Neural progenitor cell (in vitro differentiated cells): Measurements from ENCODE around the gene PSENEN. TPM values are rescaled to one million over a fixed set of nuclear protein-coding genes. Genes with fewer than 3 reads are reported as not detected.

ENCODE experiments used
- DNase-seq: peaks from one replicate; pipeline ENCODE4 v3.0.0-alpha.2; 2016; ENCODE audit warnings: low spot score
- H2AFZ ChIP-seq: fragments of 200-600 bp; sonication (generic); replicated peaks from 2 replicates; pipeline ENCODE4 v1.6.1; 2016; ENCODE audit warnings: antibody characterized with exemption
- H3F3A ChIP-seq: fragments of 200-600 bp; sonication (generic); 2 replicates; pipeline ENCODE4 v1.6.1; 2016; ENCODE audit warnings: antibody characterized with exemption, low read depth
- H3K27ac ChIP-seq: fragments of 200-600 bp; sonication (generic); 2 replicates; pipeline ENCODE4 v1.5.1; 2016; ENCODE audit warnings: mild to moderate bottlenecking
- H3K27me3 ChIP-seq: fragments of 200-600 bp; sonication (generic); 2 replicates; pipeline ENCODE4 v1.6.1; 2016; ENCODE audit warnings: mild to moderate bottlenecking, moderate library complexity
- H3K36me3 ChIP-seq: fragments of 200-600 bp; sonication (generic); 2 replicates; pipeline ENCODE4 v1.5.1; 2016
- H3K4me1 ChIP-seq: fragments of 200-600 bp; sonication (generic); 2 replicates; pipeline ENCODE4 v1.6.1; 2016; ENCODE audit warnings: mixed run types
- H3K4me2 ChIP-seq: fragments of 200-600 bp; sonication (generic); 2 replicates; pipeline ENCODE4 v1.6.1; 2016
- H3K4me3 ChIP-seq: fragments of 200-600 bp; sonication (generic); 2 replicates; pipeline ENCODE4 v1.5.1; 2016
- H3K79me2 ChIP-seq: fragments of 200-600 bp; sonication (generic); 2 replicates; pipeline ENCODE4 v1.6.1; 2016; ENCODE audit warnings: low read depth
- H3K9ac ChIP-seq: fragments of 200-600 bp; sonication (generic); 2 replicates; pipeline ENCODE4 v1.6.1; 2016
- H3K9me3 ChIP-seq: fragments of 200-600 bp; sonication (generic); 2 replicates; pipeline ENCODE4 v1.5.1; 2016; ENCODE audit warnings: low read depth
- H4K20me1 ChIP-seq: fragments of 200-600 bp; sonication (generic); 2 replicates; pipeline ENCODE4 v1.6.1; 2016; ENCODE audit warnings: low read depth
- H3K27ac Mint-ChIP-seq: 3 replicates; pipeline ENCODE4 v1.8.0; 2021; ENCODE audit warnings: mixed read lengths
- H3K27me3 Mint-ChIP-seq: 2 replicates; pipeline ENCODE4 v1.8.0; 2022; ENCODE audit warnings: low read depth, mild to moderate bottlenecking, inconsistent platforms, moderate library complexity, mixed read lengths; ENCODE audit not compliant: insufficient read depth
- H3K36me3 Mint-ChIP-seq: 3 replicates; pipeline ENCODE4 v1.8.0; 2021; ENCODE audit warnings: mixed read lengths
- H3K4me1 Mint-ChIP-seq: 3 replicates; pipeline ENCODE4 v1.8.0; 2021; ENCODE audit warnings: mixed read lengths
- H3K4me3 Mint-ChIP-seq: 3 replicates; pipeline ENCODE4 v1.8.0; 2021; ENCODE audit warnings: mild to moderate bottlenecking, moderate library complexity, mixed read lengths
- H3K9me3 Mint-ChIP-seq: 3 replicates; pipeline ENCODE4 v1.8.0; 2020; ENCODE audit warnings: mixed read lengths
- EZH2 ChIP-seq: fragments of 200-600 bp; sonication (generic); IDR thresholded peaks from 2 replicates; pipeline ENCODE4 v1.6.1; 2017; ENCODE audit warnings: antibody characterized with exemption, mild to moderate bottlenecking, moderate library complexity
- EZH2phosphoT487 ChIP-seq: fragments of 200-600 bp; sonication (generic); IDR thresholded peaks from 2 replicates; pipeline ENCODE4 v1.6.1; 2017; ENCODE audit warnings: antibody characterized with exemption
- total RNA-seq: library from RNA; depleted of rRNA; stranded (reverse); fragments of >200 nt; gene quantifications from 2 replicates; pipeline ENCODE4 v1.2.3, GENCODE V29; 2015; ENCODE audit warnings: low replicate concordance
- TF ChIP-seq, protein P1 (sequence below): fragments of 200-600 bp; sonication (generic); IDR thresholded peaks from 2 replicates; pipeline ENCODE4 v1.5.1; 2017; ENCODE audit warnings: antibody characterized with exemption, mild to moderate bottlenecking

Gene PSENEN
- total RNA-seq, 1 donor from 2014 or later, result 10.9 TPM

DNA sequence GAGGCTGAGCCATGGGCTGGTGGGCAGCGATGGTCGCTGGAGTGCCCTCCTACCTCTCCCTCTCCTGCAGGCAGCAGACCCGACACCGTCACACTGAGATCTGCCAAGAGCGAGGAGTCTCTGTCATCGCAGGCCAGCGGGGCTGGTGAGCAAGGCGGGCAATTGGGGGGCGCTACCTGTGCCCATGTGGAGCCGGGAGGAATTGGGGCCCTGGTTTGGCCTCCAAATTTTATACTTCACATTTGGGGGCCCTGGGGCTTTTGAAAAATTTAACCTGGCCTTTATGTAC is 39.8 kb downstream of the PSENEN start:
- Mint-ChIP-seq H3K9me3 (no peaks in the 10 kb centered on the region), H3K4me1 (no peaks in the 10 kb centered on the region), H3K27me3 (peaks cover 2% of the 10 kb centered on the region), H3K27ac (no peak overlapping the region), H3K4me3 (no peak overlapping the region), H3K36me3 (peaks cover 1% of the 10 kb centered on the region)
- Histone ChIP-seq H3K27ac (no peak overlapping the region), H3K36me3 (no peaks in the 10 kb centered on the region), H3K27me3 (peaks cover 30% of the 10 kb centered on the region), H3K4me2 (peak overlapping the region; percentile 84), H3K4me1 (peaks cover 10% of the 10 kb centered on the region), H3K9me3 (no peaks in the 10 kb centered on the region), H4K20me1 (peaks cover 22% of the 10 kb centered on the region), H2AFZ (no peak overlapping the region), H3F3A (peaks cover 17% of the 10 kb centered on the region), H3K79me2 (no peaks in the 10 kb centered on the region), H3K4me3 (peak overlapping the region; percentile 43), H3K9ac (no peak overlapping the region)
- no peak for DNase-seq
- TF ChIP-seq, protein P1, sequence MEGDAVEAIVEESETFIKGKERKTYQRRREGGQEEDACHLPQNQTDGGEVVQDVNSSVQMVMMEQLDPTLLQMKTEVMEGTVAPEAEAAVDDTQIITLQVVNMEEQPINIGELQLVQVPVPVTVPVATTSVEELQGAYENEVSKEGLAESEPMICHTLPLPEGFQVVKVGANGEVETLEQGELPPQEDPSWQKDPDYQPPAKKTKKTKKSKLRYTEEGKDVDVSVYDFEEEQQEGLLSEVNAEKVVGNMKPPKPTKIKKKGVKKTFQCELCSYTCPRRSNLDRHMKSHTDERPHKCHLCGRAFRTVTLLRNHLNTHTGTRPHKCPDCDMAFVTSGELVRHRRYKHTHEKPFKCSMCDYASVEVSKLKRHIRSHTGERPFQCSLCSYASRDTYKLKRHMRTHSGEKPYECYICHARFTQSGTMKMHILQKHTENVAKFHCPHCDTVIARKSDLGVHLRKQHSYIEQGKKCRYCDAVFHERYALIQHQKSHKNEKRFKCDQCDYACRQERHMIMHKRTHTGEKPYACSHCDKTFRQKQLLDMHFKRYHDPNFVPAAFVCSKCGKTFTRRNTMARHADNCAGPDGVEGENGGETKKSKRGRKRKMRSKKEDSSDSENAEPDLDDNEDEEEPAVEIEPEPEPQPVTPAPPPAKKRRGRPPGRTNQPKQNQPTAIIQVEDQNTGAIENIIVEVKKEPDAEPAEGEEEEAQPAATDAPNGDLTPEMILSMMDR, result no peak
- TF ChIP-seq EZH2phosphoT487 (no peak), EZH2 (no peak)

DNA sequence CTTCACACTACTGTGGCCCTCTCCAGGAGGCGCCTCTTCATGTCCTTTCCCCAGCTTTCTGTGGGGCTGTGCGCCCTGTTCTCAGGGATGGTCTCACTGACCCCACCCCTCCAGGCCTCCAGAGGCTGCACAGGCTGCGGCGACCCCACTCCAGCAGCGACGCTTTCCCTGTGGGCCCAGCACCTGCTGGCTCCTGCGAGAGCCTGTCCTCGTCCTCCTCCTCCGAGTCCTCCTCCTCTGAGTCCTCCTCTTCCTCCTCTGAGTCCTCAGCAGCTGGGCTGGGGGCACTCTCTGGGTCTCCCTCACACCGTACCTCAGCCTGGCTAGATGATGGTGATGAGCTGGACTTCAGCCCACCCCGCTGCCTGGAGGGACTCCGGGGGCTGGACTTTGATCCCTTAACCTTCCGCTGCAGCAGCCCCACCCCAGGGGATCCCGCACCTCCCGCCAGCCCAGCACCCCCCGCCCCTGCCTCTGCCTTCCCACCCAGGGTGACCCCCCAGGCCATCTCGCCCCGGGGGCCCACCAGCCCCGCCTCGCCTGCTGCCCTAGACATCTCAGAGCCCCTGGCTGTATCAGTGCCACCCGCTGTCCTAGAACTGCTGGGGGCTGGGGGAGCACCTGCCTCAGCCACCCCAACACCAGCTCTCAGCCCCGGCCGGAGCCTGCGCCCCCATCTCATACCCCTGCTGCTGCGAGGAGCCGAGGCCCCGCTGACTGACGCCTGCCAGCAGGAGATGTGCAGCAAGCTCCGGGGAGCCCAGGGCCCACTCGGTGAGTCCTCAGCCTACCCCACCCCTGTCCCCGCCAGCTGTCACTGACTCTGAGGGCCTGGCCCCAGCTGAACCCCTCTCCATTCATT is 41.1 kb downstream of the PSENEN start:
- H3K9ac ChIP-seq, result no peak overlapping the region
- peaks cover 1% of the 10 kb centered on the region for H3K36me3 Mint-ChIP-seq
- no peaks in the 10 kb centered on the region for H3K36me3 ChIP-seq
- H4K20me1 ChIP-seq, result peaks cover 22% of the 10 kb centered on the region
- H3K27me3 Mint-ChIP-seq, result peaks cover 2% of the 10 kb centered on the region
- H3K4me2 ChIP-seq, result no peak overlapping the region
- H3K4me1 ChIP-seq, result peaks cover 10% of the 10 kb centered on the region
- no peaks in the 10 kb centered on the region for H3K9me3 ChIP-seq
- no peak overlapping the region for H3K27ac Mint-ChIP-seq
- H3K4me3 ChIP-seq, result no peak overlapping the region
- TF ChIP-seq, protein P1, result no peak
- no peak for TF ChIP-seq EZH2phosphoT487
- no peak for TF ChIP-seq EZH2
- no peaks in the 10 kb centered on the region for H3K9me3 Mint-ChIP-seq
- no peak overlapping the region for H3K27ac ChIP-seq
- H3K4me1 Mint-ChIP-seq, result no peaks in the 10 kb centered on the region
- no peak for DNase-seq
- H3K4me3 Mint-ChIP-seq, result no peak overlapping the region
- H2AFZ ChIP-seq, result no peak overlapping the region
- peaks cover 17% of the 10 kb centered on the region for H3F3A ChIP-seq
- H3K27me3 ChIP-seq, result peaks cover 30% of the 10 kb centered on the region
- no peaks in the 10 kb centered on the region for H3K79me2 ChIP-seq

DNA sequence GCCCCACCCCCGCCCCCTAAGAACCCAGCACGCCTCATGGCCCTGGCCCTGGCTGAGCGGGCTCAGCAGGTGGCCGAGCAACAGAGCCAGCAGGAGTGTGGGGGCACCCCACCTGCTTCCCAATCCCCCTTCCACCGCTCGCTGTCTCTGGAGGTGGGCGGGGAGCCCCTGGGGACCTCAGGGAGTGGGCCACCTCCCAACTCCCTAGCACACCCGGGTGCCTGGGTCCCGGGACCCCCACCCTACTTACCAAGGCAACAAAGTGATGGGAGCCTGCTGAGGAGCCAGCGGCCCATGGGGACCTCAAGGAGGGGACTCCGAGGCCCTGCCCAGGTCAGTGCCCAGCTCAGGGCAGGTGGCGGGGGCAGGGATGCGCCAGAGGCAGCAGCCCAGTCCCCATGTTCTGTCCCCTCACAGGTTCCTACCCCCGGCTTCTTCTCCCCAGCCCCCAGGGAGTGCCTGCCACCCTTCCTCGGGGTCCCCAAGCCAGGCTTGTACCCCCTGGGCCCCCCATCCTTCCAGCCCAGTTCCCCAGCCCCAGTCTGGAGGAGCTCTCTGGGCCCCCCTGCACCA is 41.9 kb downstream of the PSENEN start:
- Mint-ChIP-seq H3K27ac (no peak overlapping the region), H3K4me1 (no peaks in the 10 kb centered on the region), H3K4me3 (no peak overlapping the region), H3K27me3 (peaks cover 2% of the 10 kb centered on the region), H3K9me3 (no peaks in the 10 kb centered on the region), H3K36me3 (peaks cover 1% of the 10 kb centered on the region)
- Histone ChIP-seq H3K4me2 (no peak overlapping the region), H3K9ac (no peak overlapping the region), H2AFZ (no peak overlapping the region), H3K27me3 (peaks cover 30% of the 10 kb centered on the region), H3K9me3 (no peaks in the 10 kb centered on the region), H3K4me3 (no peak overlapping the region), H4K20me1 (peaks cover 19% of the 10 kb centered on the region), H3K4me1 (peaks cover 10% of the 10 kb centered on the region), H3K79me2 (no peaks in the 10 kb centered on the region), H3F3A (peaks cover 17% of the 10 kb centered on the region), H3K36me3 (no peaks in the 10 kb centered on the region), H3K27ac (no peak overlapping the region)
- no peak for TF ChIP-seq EZH2phosphoT487
- TF ChIP-seq EZH2, result no peak
- TF ChIP-seq, protein P1, result no peak
- no peak for DNase-seq
